ENCODE measurements around the gene PSORS1C2. TPM values are rescaled to one million over a fixed set of nuclear protein-coding genes. Genes with fewer than 3 reads are reported as not detected.

Gene PSORS1C2
- total RNA-seq, 2 experiments from 2014 or later, result not detected

Other genes with a start within 250 kb of the PSORS1C2 start
- 10 to 100 TPM; 30.0 to 30.1 TPM for gene GTF2H4, start 230.9 kb downstream of the PSORS1C2 start, total RNA-seq
- 10 to 100 TPM; 38.4 to 38.8 TPM for gene VARS2, start 224.8 kb downstream of the PSORS1C2 start, total RNA-seq
- not detected for gene SFTA2, start 206.9 kb downstream of the PSORS1C2 start, total RNA-seq
- gene MUCL3, start 198.1 kb downstream of the PSORS1C2 start, total RNA-seq, result not detected
- gene MUC21, start 155.3 kb downstream of the PSORS1C2 start, total RNA-seq, result not detected
- gene MUC22, start 128.6 kb downstream of the PSORS1C2 start, total RNA-seq, result not detected
- gene C6orf15, start 26.5 kb downstream of the PSORS1C2 start, total RNA-seq, result not detected
- gene PSORS1C1, start 24.3 kb downstream of the PSORS1C2 start, total RNA-seq, result not detected
- gene CDSN, start 18.6 kb downstream of the PSORS1C2 start, total RNA-seq, result not detected
- gene CCHCR1, start 18.7 kb upstream of the PSORS1C2 start, total RNA-seq, result 10 to 100 TPM; 36.5 to 41.9 TPM
- 100 to 1,000 TPM; 122 to 125 TPM for gene TCF19, start 19.5 kb upstream of the PSORS1C2 start, total RNA-seq
- gene POU5F1, start 31.6 kb upstream of the PSORS1C2 start, total RNA-seq, result not detected
- 1,000 to 10,000 TPM; 1,075 to 1,135 TPM for gene HLA-C, start 133.0 kb upstream of the PSORS1C2 start, total RNA-seq
- gene HLA-B, start 218.1 kb upstream of the PSORS1C2 start, total RNA-seq, result 1,000 to 10,000 TPM; 3,406 to 3,473 TPM

Data from activated CD8-positive, alpha-beta T cell treated with anti-CD3 and anti-CD28 coated beads, Interleukin-2, amount 10 ng/mL, durations not matched to agents 7 days and 5 days (primary cell).